GM23248 (cell line): Measurements from ENCODE around the gene ERN1.

ENCODE experiments used
- EZH2 ChIP-seq: fragments of 200-600 bp; sonication (generic); IDR thresholded peaks from 2 replicates; pipeline ENCODE4 v1.6.1; 2018; ENCODE audit warnings: antibody characterized with exemption, mild to moderate bottlenecking; ENCODE audit not compliant: insufficient read depth, poor library complexity, severe bottlenecking
- EZH2phosphoT487 ChIP-seq: fragments of 200-600 bp; sonication (generic); IDR thresholded peaks from 2 replicates; pipeline ENCODE4 v1.6.1; 2018; ENCODE audit warnings: antibody characterized with exemption, moderate library complexity, mild to moderate bottlenecking, low read depth; ENCODE audit not compliant: insufficient read depth

- TF ChIP-seq EZH2 (no peak), EZH2phosphoT487 (no peak)
Observed at GRCh38 chr17:64178011-64178825, 48.3 kb upstream of the ERN1 start.
